ENCODE results near the gene ZC3H7A. TPM values are rescaled to one million over a fixed set of nuclear protein-coding genes. Genes with fewer than 3 reads are reported as not detected.
"Not testable (repeated sequence)": the region's sequence is repeated elsewhere in the genome, so short reads cannot be mapped to it uniquely, and the experiment has no call there.

The ZC3H7A gene
- polyA plus RNA-seq, 4 donors = 66.2 to 102 (median 83.8) TPM

DNA sequence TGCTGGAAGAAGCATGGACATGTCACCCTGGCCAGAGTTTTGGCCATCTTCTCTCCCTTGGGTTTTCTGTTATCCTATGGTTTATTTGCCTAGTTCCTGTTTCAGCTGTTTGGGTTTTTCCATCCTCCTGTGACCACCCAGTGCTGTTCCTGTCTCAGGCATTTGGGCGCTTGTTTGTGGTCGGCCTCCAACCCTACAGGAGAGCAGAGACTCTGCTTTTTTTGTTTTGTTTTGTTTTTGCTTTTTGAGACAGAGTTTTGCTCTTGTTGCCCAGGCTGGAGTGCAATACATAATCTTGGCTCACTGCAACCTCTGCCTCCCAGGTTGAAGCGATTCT lies 3.3 kb upstream of the ZC3H7A start:
- DNase-seq (ENCODE audit: low read depth in 4 of 4, low spot score in 3 of 4) = no peak

DNA sequence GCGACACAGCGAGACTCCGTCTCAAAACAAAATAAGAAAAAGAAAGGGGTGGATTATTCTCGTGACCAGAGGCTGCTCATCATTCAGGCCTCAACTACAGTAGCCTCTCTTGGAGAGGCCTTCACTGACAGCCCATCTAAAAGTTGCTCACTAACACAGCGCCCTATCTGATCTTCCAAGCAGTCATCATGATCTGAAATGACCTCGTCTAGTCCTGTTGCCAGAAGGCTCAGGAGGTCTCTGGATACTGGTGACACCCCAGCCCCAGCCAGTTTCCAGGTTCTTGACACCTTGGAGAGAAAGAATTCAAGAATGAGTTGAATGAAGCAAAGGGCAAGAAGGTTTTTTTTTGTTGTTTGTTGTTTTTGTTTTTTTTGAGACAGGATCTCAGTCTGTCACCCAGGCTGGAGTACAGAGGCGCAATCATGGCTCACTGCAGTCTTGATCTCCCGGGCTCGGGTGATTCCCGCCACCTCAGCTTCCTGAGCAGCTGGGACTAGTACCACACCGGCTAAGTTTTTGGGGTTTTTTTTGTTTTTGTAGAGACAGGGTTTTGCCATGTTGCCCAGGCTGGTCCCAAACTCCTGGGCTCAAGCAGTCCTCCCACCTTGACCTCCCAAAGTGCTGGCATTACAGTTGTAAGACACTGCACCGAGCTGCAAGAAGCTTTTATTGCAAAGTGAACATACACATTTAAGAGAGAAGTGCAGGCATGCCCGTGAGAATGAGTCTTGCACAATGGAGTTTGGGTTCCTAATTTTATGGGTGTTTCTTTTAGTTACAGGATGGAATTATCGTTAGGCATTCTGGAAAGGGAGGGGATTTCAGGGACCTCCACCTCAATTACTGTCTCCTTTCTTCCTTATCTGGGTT lies 2.7 kb upstream of the ZC3H7A start:
- no peak for DNase-seq (ENCODE audit: low read depth in 4 of 4, low spot score in 3 of 4)

DNA sequence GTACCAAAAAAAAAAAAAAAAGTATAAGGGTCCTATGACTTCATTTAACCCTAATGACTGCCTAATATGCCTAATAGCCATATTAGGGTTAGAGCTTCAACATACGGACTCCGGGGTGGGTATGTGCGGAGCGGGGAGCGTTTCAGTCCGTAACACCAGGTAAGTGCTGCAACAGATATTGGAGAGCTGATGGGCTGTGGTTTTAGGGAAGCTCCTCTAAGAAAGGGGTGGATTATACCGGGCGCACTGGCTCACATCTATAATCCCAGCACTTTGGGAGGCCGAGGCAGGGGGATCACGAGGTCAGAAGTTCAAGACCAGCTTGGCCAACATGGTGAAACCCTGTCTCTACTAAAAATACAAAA lies 1.9 kb upstream of the ZC3H7A start:
- no peak for DNase-seq (ENCODE audit: low read depth in 4 of 4, low spot score in 3 of 4)

DNA sequence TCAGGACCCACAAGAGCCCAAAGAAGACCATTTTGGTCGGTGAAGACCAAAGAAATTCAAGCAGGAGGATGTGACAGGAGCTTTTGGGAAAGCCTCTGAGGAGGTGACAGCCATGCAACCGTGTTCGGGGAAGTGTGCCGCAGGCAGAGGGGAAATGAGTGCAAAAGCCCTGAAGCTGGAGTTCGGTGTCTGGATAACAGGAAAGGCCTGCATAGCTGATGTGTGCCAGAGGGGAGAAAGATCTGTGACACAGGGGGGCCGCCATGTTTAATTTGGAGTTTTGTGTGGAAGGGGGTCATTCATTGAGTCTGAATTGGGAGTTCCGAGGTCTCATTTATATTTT lies 870 bp upstream of the ZC3H7A start:
- DNase-seq (ENCODE audit: low read depth in 4 of 4, low spot score in 3 of 4) = no peak

DNA sequence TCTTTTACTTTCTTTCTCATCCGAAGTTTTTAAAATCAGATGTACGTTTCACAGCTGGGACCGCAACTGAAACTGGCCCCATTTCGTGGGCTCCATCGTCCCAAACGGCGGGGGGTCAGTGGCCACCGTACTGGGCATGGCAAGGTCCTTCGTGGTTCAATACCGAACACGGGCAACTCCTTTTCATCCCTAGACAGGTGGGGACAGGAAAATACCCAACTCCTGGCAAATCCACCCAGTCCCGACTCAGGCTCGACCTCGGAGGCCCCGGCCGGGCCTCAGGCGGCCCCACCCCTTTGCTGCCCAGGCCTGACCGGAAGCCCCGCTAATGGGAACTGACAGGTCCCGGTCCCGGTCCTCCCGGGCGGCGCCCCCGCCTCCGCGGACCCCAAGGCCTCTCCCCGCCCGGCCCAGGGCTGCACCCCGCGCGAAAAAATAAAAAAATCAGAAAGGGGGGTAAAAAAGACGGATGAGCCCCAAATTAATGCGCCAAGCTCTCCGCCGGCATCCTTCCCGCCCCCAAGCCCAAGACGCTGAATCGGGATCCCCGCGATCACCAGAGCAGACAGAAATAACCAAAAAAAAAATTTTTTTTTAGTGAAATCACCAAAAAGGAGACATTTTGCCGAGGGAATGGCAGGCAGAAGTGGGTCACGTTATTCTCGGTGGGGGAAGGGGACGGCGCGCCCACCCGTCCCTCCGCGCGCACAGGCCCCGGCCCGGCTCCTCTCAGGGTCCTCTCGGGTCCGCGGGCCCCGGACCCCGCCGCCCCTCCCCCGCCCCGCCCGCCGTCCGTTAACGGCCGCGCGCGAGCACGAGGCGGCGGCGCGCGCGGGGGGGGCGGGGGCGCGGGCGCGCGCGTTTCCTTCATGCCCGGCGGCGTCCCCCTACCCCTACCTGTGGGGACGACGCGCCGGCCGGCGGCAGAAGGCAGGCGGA lies 562 bp downstream of the ZC3H7A start:
- DNase-seq (ENCODE audit: low read depth in 4 of 4, low spot score in 3 of 4) = no peak

DNA sequence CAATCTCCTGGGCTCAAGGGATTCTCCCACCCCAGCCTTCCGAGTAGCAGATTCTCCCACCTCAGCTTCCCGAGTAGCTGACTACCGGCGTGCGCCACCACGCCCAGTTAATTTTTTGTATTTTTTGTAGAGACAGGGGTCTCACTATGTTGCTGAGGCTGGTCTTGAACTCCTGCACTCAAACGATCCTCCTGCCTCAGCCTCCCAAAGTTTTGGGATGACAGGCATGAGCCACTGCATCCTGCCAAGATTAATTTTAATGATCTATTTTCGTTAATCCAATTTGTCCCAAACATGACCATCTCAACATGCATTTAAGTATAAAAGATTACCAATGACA lies 1.2 kb downstream of the ZC3H7A start:
- no peak for DNase-seq (ENCODE audit: low read depth in 4 of 4, low spot score in 3 of 4)

DNA sequence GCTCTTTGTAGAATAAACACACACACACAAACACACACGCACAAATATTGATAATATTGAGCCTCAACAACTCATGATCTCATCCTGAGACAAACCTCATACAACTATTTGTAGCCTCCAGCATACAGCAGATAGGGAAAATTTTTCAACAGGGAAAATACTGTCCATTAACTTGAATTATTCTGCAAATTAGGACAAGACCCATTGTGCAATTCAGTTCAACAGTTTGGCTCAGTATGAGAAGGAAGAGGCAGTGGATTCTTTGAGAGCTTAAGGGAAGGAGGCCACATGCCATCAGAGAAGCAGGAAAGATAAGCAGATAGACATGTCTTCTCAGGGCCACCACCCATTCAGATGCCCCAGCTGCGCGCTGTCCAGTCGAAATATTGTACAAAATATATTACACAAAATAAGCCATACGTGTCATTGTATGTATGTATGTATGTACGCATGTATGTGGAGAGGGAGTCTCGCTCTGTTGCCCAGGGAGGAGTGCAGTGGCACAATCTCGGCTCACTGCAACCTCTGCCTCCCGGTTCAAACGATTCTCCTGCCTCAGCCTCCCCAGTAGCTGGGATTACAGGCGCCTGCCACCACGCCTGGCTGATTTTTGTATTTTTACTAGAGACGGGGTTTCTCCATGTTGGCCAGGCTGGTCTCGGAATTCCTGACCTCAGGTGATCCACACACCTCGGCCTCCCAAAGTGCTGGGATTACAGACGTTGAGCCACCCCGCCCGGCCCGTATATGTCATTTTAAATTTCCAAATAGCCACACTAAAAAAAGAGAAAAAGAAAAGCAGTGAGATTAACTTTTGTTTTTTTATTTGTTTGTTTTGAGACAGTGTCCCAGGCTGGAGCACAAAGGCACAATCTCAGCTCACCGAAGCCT lies 1.8 kb downstream of the ZC3H7A start:
- no peak for DNase-seq (ENCODE audit: low read depth in 4 of 4, low spot score in 3 of 4)

DNA sequence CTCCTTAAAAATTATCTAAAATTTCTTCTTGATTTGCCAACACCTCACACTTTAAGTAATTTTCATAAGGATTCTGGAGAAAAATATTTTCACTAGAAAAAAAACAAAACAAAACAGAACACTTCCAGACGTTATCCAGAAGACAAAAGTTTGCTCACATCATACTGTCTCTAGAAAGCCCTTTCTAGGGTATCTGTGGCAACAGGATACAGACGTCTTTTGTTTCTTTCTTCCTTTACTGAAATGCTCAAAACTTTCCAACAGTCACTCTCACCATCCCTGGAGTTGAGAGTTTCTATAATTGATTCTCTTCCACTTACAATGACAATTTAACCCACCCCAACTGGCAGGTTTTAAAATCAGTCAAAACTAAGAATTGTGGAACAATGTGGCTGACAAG lies 2.6 kb downstream of the ZC3H7A start:
- DNase-seq (ENCODE audit: low read depth in 4 of 4, low spot score in 3 of 4) = no peak

DNA sequence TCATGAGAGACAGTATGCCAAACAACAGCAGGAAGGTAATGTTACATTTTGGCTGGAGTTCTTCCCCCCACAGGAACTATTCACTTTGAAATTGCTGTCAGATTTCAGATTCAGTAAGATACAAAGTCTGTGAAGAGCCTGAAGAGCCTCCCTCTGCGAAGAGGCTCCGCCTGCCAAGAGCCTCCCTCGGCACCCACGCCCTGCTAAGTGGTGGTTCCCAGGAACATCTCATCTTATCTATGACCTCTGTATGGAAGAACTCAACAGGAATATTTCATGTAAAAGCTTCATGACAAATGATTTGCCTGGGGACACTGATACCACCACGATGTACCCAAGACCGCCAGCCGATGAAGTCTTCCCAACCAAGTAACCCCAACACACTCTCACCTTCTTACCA lies 3.2 kb downstream of the ZC3H7A start:
- DNase-seq (ENCODE audit: low read depth in 4 of 4, low spot score in 3 of 4) = no peak

DNA sequence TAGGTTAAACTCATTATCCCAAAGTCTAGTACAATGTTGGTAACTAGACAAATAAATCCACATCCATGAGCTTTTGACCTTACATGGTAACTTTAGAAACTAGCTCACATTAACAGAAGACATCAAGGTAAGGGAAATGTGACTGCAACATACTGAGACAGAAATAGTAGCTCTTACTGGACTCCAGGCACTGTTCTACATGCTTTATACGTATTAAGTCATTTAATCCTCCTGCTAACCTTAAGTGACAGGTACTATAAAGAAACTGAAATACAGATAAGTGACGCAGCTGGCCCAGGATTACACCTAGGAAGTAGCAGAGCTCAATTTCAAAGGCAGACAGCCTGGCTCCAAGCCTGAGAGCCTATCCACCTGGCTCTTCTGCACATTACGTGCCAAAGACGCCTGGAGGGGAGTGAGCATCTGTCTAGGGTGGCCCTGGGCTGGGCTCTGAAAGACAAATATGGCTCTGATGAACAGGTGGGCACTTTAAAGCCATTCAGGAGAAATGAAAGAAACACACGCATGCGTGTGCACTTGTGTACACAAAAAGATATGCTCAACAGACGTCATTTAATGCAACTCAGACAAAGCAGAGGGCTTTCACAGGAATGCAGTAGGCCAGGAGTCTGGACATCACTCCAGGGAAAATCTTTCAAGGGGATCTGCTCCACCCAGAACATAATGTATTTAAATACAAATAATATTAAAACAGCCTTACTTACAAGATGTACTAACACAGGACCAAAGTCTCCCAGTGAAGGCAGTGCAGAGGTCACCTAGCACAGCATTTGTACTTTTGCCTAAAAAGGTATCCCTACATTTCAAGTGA lies 4.4 kb downstream of the ZC3H7A start:
- no peak for DNase-seq (ENCODE audit: low read depth in 4 of 4, low spot score in 3 of 4)

DNA sequence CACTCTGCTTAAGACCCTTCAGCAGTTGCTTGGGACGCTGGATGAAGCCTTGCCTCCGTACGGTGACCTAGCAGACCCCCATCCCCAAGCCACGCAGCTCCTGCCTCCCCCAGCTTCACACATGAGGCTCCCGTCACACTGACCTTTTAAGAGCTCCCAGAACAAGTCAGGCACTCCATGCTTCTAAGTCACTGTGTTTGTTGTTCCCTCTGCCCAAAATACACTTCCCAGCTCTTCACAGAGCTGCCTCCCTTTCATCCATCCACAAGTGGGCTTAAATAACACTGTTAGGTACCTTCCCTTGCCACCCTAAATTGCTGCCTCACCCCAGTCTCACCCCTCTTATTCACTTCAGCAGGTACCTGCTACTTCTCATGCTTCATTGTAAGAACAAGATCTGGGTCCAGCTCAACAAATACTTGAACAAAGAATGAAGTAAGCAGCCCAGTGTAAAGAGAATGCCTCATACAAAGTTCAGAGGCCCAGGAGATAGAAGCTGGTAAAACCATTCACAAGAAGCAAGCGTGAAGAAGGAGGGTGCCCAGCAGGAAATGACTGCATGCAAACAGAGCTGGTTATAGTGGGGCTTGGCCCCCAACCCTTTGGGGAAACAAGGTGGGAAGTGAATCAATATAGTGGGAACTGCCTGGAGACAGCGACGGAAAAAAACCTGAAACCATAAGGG lies 5.8 kb downstream of the ZC3H7A start:
- DNase-seq (ENCODE audit: low read depth in 4 of 4, low spot score in 3 of 4) = no peak

DNA sequence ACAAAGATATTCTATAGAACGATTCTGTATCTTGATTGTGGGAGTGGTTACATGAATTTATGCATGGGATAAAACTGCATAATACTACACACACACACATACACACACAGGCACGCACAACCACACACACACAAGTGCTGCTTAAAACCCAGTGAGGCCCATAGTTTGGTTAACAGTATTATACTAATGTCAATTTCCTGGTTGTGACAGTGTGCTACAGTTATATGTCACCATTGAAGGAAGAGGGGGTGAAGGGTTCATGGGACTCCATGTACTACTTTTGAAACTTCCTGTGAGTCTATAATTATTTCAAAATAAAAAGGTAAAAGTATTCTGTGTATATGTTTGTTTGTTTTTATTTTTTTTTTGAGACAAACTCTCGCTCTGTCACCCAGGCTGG lies 8.1 kb downstream of the ZC3H7A start:
- DNase-seq (ENCODE audit: low read depth in 4 of 4, low spot score in 3 of 4) = no peak

DNA sequence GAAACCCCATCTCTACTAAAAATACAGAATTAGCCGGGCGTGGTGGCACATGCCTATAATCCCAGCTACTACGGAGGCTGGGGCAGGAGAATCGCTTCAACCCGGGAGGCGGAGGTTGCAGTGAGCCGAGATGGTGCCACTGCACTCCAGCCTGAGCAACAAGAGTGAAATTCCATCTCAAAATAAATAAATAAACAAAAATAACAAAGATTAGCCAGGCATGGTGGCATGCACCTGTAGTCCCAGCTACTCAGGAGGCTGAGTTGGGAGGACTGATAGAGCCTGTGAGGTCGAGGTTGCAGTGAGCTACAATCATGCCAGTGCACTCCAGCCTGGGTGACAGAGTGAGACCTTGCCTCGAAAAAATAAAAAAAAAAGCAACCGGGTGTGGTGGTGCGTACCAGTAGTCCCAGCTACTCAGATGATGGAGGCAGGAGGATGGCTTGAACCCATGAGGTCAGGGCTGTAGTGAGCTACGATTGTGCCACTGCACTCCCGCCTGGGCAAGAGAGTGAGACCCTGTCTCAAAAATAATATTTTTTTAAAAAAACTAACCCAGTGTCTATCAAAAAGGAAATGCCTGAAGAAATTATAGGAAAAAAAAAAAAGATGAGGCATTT lies 12.0 kb downstream of the ZC3H7A start:
- not testable (repeated sequence) for DNase-seq (ENCODE audit: low read depth in 4 of 4, low spot score in 3 of 4)

DNA sequence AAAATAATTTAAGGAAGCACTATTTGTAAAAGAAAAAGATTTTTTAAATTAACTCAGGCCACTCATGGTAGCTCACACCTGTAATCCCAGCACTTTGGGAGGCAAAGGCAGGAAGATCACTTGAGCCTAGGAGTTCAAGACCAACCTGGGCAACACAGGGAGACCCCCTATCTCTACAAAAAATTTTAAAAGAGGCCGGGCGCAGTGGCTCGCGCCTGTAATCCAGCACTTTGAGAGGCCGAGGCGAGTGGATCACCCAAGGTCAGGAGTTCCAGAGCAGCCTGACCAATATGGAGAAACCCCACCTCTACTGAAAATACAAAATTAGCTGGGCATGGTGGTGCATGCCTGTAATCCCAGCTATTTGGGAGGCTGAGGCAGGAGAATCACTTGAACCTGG lies 12.7 kb downstream of the ZC3H7A start:
- DNase-seq (ENCODE audit: low read depth in 4 of 4, low spot score in 3 of 4) = not testable (repeated sequence)

DNA sequence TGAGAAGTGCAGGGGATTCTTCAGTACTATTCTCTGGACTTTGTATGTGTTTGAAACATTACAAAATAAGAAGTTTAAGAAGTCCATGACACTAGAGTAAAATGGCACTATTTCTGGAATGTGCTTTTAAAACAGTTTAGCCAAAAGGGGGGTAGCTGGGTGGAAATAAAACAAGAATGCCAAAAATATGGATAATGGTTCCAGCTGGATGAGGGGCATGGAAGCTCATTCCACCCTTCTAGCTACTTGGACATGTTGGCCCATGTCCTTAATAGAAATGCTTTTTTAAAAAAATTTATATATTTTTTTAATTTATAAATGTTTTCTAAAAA lies 13.1 kb downstream of the ZC3H7A start:
- no peak for DNase-seq (ENCODE audit: low read depth in 4 of 4, low spot score in 3 of 4)

DNA sequence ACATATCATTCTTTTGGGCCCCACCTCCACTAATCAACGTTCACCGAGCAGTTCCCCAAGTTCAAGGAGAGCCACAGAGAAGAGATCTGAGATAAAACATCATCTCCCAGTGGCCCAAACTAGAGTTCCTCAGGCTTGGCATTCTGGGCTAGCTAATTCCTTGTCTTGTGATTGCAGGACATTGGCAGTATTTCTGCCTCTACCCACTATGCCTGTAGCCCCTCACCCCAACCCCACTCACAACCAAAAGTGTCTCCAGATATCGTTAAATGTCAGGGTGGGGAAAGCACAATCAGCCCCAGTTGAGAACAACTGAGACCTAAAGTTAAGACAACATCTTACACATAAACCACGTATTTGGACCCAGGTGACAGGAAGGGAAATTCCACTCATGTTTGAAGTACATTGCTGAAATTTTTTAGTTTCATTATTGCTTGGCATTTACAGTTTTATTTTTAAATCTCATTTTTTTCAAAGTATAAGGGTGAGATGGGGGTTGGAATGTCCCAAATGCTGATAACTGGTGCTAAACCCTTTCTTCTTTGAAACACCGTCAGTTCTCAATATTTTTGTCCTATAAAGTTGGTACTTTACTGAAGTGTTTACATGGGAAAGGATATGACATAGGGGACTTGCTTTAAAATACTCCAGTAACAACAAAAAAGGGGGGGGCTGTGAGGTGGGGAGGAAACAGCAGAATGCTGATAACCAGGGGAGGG lies 13.6 kb downstream of the ZC3H7A start:
- DNase-seq (ENCODE audit: low read depth in 4 of 4, low spot score in 3 of 4) = no peak

DNA sequence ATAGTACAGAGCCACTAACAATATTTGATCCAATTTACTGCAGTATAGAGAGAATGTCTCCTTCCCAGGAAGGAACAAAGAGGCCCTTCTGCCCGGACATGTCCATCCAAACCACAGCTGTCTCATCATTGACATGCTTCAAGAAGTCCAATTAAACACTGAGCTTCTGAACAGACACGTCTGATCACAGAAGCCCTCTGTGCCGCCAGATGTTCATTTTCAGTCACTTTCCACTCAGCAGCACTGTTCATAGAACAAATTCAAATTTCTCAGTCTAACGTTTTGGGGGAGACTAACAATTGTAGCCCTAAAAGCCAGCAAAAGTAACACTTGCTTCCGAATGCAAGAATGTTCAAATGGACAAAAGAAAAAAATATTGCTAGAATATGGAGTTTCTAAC lies 15.3 kb downstream of the ZC3H7A start:
- DNase-seq (ENCODE audit: low read depth in 4 of 4, low spot score in 3 of 4) = no peak

DNA sequence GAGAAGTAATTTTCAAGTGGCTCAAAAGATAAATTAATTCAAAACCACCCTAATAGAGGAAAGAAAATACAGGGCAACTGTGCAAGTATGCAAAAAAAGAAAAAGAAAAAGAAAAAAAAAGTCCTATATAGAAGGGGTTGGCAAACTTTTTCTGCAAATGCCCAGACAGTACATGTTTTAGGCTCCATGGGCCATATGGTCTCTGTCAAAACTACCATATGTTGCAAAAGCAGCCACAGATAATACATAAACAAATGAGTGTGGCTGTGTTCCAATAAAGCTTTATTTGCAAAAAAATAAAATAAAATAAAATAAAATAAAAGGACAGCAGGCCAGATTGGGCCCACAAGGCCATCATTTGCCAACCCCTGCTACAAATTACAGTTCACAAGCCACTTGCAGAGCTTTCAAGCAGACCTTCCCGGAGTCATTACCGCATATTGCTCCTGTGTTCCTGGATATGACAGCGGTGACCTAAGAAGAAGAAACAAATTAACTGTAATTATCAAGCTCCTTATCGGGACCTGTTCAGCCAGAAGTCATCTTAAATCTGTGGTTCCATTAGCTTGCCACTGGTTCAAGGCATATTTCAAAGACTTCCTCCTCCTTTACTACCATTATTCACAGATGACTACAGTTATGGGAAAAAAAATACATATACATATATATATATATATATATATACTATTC lies 15.9 kb downstream of the ZC3H7A start:
- no peak for DNase-seq (ENCODE audit: low read depth in 4 of 4, low spot score in 3 of 4)
